Measurements from ENCODE around the gene DNTTIP2. TPM values are rescaled to one million over a fixed set of nuclear protein-coding genes. Genes with fewer than 3 reads are reported as not detected.
"Not testable (repeated sequence)": the region's sequence is repeated elsewhere in the genome, so short reads cannot be mapped to it uniquely, and the experiment has no call there.

Gene DNTTIP2
- total and polyA plus RNA-seq, 4 donors = 36.6 to 79.9 (median 46.7) TPM

- no peak for ATAC-seq (ENCODE audit: insufficient read depth, low FRiP score)
- no peaks in the 10 kb centered on the region for H3K9me3 ChIP-seq (ENCODE audit: control insufficient read depth in 4 of 4, insufficient read depth in 3 of 4, low read length in 3 of 4)
Measured at GRCh38 chr1:93917302-93917701, 38.3 kb upstream of the DNTTIP2 start.

GRCh38 chr1:93910880-93911279 is 31.9 kb upstream of the DNTTIP2 start:
- H3K4me1 ChIP-seq (ENCODE audit: control insufficient read depth in 5 of 5, insufficient read depth in 5 of 5, low read length in 5 of 5) = peaks cover 2 to 14% (median 5%) of the 10 kb centered on the region in 5 donors
- H3K36me3 ChIP-seq (ENCODE audit: control insufficient read depth in 4 of 4, insufficient read depth in 4 of 4, low read length in 4 of 4); H3K27me3 ChIP-seq (ENCODE audit: control insufficient read depth in 3 of 3, insufficient read depth in 3 of 3, low read length in 2 of 3); DNase-seq; H3K9ac ChIP-seq (ENCODE audit: insufficient read depth in 1 of 2, low read length in 2 of 2); ATAC-seq (ENCODE audit: insufficient read depth, low FRiP score); H3K4me3 ChIP-seq; H3K27ac ChIP-seq (ENCODE audit: low read depth in 1 of 2, low read length in 1 of 2); H3K9me3 ChIP-seq (ENCODE audit: control insufficient read depth in 4 of 4, insufficient read depth in 3 of 4, low read length in 3 of 4): not testable (repeated sequence)
- WGBS, 2 donors = 94 to 97% methylated on average over 3 of the region's 3 CpGs

More at GRCh38 chr1:93917302-93917701, 38.3 kb upstream of the DNTTIP2 start:
- H3K27me3 ChIP-seq (ENCODE audit: control insufficient read depth in 3 of 3, insufficient read depth in 3 of 3, low read length in 2 of 3) = no peaks in the 10 kb centered on the region
- H3K4me3 ChIP-seq = no peak overlapping the region
- WGBS, 2 donors = 95% methylated on average over 10 of the region's 10 CpGs
- H3K36me3 ChIP-seq (ENCODE audit: control insufficient read depth in 4 of 4, insufficient read depth in 4 of 4, low read length in 4 of 4) = no peaks in the 10 kb centered on the region
- no peak overlapping the region for H3K27ac ChIP-seq (ENCODE audit: low read depth in 1 of 2, low read length in 1 of 2)
- no peak overlapping the region for H3K9ac ChIP-seq (ENCODE audit: insufficient read depth in 1 of 2, low read length in 2 of 2)
- TF ChIP-seq, protein P1, sequence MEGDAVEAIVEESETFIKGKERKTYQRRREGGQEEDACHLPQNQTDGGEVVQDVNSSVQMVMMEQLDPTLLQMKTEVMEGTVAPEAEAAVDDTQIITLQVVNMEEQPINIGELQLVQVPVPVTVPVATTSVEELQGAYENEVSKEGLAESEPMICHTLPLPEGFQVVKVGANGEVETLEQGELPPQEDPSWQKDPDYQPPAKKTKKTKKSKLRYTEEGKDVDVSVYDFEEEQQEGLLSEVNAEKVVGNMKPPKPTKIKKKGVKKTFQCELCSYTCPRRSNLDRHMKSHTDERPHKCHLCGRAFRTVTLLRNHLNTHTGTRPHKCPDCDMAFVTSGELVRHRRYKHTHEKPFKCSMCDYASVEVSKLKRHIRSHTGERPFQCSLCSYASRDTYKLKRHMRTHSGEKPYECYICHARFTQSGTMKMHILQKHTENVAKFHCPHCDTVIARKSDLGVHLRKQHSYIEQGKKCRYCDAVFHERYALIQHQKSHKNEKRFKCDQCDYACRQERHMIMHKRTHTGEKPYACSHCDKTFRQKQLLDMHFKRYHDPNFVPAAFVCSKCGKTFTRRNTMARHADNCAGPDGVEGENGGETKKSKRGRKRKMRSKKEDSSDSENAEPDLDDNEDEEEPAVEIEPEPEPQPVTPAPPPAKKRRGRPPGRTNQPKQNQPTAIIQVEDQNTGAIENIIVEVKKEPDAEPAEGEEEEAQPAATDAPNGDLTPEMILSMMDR (IDR thresholded peaks at IDR 0.05; ENCODE audit: control extremely low read depth, extremely low read depth) = no peak
- no peaks in the 10 kb centered on the region for H3K4me1 ChIP-seq (ENCODE audit: control insufficient read depth in 5 of 5, insufficient read depth in 5 of 5, low read length in 5 of 5)
- DNase-seq = no peak

- peaks cover 2 to 14% (median 5%) of the 10 kb centered on the region in 5 donors for H3K4me1 ChIP-seq (ENCODE audit: control insufficient read depth in 5 of 5, insufficient read depth in 5 of 5, low read length in 5 of 5)
- no peak overlapping the region for H3K9ac ChIP-seq (ENCODE audit: insufficient read depth in 1 of 2, low read length in 2 of 2)
- 94 to 99% methylated on average over 4 of the region's 4 CpGs for WGBS, 2 donors
- H3K27me3 ChIP-seq (ENCODE audit: control insufficient read depth in 3 of 3, insufficient read depth in 3 of 3, low read length in 2 of 3) = no peaks in the 10 kb centered on the region
- no peak overlapping the region for H3K27ac ChIP-seq (ENCODE audit: low read depth in 1 of 2, low read length in 1 of 2)
- H3K4me3 ChIP-seq = no peak overlapping the region
- no peak for ATAC-seq (ENCODE audit: insufficient read depth, low FRiP score)
- no peaks in the 10 kb centered on the region for H3K36me3 ChIP-seq (ENCODE audit: control insufficient read depth in 4 of 4, insufficient read depth in 4 of 4, low read length in 4 of 4)
- TF ChIP-seq, protein P1 (IDR thresholded peaks at IDR 0.05; ENCODE audit: control extremely low read depth, extremely low read depth) = no peak
- peaks cover 0 to 2% (median 0%) of the 10 kb centered on the region in 4 donors for H3K9me3 ChIP-seq (ENCODE audit: control insufficient read depth in 4 of 4, insufficient read depth in 3 of 4, low read length in 3 of 4)
- DNase-seq = no peak
Measured at GRCh38 chr1:93910305-93910704, 31.3 kb upstream of the DNTTIP2 start.

DNA sequence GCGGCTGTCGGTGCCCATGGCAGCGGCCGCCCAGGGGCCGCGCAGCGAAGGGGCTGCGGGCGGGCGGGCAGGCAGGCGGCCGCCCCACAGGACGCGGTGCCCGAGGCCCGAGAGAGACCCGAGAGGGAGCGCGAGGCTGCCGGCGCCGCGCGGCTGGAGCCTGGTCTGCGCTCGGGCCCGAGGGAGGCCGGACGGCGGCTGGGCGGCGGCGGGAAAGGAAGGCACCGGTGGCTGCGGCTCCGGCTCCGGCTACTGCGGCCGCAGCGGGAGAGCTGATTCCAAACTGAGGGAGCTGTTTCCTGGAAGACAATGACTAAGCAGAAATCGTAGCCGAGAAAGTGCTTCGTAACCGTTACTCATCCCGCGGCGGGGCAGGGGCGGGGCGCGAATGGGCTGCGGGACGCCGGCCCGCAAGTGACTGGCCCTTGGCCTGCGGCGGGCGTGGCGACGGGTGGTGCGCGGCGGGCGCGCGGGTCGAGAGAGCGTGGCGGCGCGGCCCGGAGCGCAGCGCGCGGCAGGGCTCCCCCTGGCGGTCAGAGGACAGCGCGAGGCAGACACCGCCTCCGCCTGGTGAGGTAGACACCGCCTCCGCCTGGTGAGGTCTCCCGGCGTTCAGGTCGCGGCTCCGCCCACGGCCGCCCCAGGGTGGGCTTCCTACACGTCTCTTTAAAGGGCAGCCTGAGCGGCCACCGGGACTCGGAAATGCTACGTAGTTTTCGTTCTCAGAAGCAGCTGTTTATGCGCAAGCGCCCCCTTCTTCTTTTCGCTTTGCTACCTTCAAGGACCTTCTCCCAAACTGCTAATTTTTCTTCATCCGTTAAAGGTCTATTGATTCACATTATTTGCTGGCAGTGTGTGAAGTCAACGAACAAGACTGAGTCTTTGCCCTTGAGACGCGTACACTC is 30.4 kb upstream of the DNTTIP2 start, which contains the start of gene GCLM:
Gene GCLM, minus strand, starts transcription at position 285 of the 905 bp plus-strand sequence. Its CDS starts 267 bp downstream, at position 18.
- Histone ChIP-seq H3K27ac (ENCODE audit: low read depth in 1 of 2, low read length in 1 of 2) (peak within 1 kb of the TSS; percentile 87 to 95), H3K9ac (ENCODE audit: insufficient read depth in 1 of 2, low read length in 2 of 2) (peak within 1 kb of the TSS; percentile 3 to 61), H3K4me1 (ENCODE audit: control insufficient read depth in 5 of 5, insufficient read depth in 5 of 5, low read length in 5 of 5) (peaks cover 5 to 14% (median 6%) of the 10 kb centered on the region in 5 donors), H3K9me3 (ENCODE audit: control insufficient read depth in 4 of 4, insufficient read depth in 3 of 4, low read length in 3 of 4) (peaks cover 0 to 2% (median 0%) of the 10 kb centered on the region in 4 donors), H3K4me3 (peak within 1 kb of the TSS; percentile 98), H3K27me3 (ENCODE audit: control insufficient read depth in 3 of 3, insufficient read depth in 3 of 3, low read length in 2 of 3) (no peaks in the 10 kb centered on the region), H3K36me3 (ENCODE audit: control insufficient read depth in 4 of 4, insufficient read depth in 4 of 4, low read length in 4 of 4) (no peaks in the 10 kb centered on the region)
- DNase-seq (peak; percentile 85 to 92 (median 91)), ATAC-seq (ENCODE audit: insufficient read depth, low FRiP score) (peak; percentile 100)
- 0 to 1% methylated on average over 63 to 102 of the region's 102 CpGs for WGBS, 2 donors
- TF ChIP-seq, protein P1 (IDR thresholded peaks at IDR 0.05; ENCODE audit: control extremely low read depth, extremely low read depth) = peak; percentile 95

Data from lung (tissue), 12 donors.